Measurements from ENCODE around the gene PDAP1. TPM values are rescaled to one million over a fixed set of nuclear protein-coding genes. Genes with fewer than 3 reads are reported as not detected.

The PDAP1 gene
- total and polyA plus RNA-seq, 9 of the 15 experiments (the other 6 are each of a cell fraction or from before 2014, with no cell fraction given), result 10.2 to 315 (median 129) TPM

- TF ChIP-seq PRDM10 (IDR thresholded peaks at IDR 0.05; ENCODE audit: partially characterized antibody), result no peak
- 0 out of 2 replicates have a peak, but pooled peaks have one; percentile 23 for TF ChIP-seq NBN (IDR thresholded peaks at IDR 0.05; ENCODE audit: low read depth)
- TF ChIP-seq C11orf30 (IDR thresholded peaks at IDR 0.05; ENCODE audit: low read depth), result no peak
- TF ChIP-seq SUPT5H (IDR thresholded peaks at IDR 0.05), result no peak
- 0 out of 4 replicates have a peak, but pooled peaks of 1 of the 2 experiments have one; percentile 14 for TF ChIP-seq RCOR1 (IDR thresholded peaks at IDR 0.05; ENCODE audit: borderline replicate concordance in 1 of 2, low read depth in 2 of 2, low read length in 2 of 2)
- peak in 1 of 2 experiments; percentile 60; a peak in 1 of 4 replicates for TF ChIP-seq ARNT (IDR thresholded peaks at IDR 0.05)
- TF ChIP-seq ADNP (tag; IDR thresholded peaks at IDR 0.05), result peak; percentile 85
- TF ChIP-seq ZBTB7A (IDR thresholded peaks at IDR 0.05; ENCODE audit: borderline replicate concordance, control insufficient read depth, low read depth, low read length), result no peak
- TF ChIP-seq HEY1 (CRISPR knock-in tag; IDR thresholded peaks at IDR 0.05; ENCODE audit: borderline replicate concordance), result no peak
- no peak for TF ChIP-seq ZNF740 (CRISPR knock-in tag; IDR thresholded peaks at IDR 0.05)
- peak in 1 of 2 experiments; percentile 49; a peak in 1 of 4 replicates for TF ChIP-seq ZNF740 (tag; IDR thresholded peaks at IDR 0.05)
- no peak for TF ChIP-seq MCM7 (IDR thresholded peaks at IDR 0.05)
- TF ChIP-seq ZNF12 (CRISPR knock-in tag; IDR thresholded peaks at IDR 0.05), result no peak
- no peak for TF ChIP-seq ARID3B (CRISPR knock-in tag; IDR thresholded peaks at IDR 0.05; ENCODE audit: borderline replicate concordance)
- no peak for TF ChIP-seq MYNN (IDR thresholded peaks at IDR 0.05)
- no peak for TF ChIP-seq MYNN (CRISPR knock-in tag; IDR thresholded peaks at IDR 0.05)
- no peak for TF ChIP-seq THRB (CRISPR knock-in tag; conservative IDR thresholded peaks at IDR 0.05)
- TF ChIP-seq GATAD2A (IDR thresholded peaks at IDR 0.05), result no peak
- TF ChIP-seq NKRF (IDR thresholded peaks at IDR 0.05; ENCODE audit: borderline replicate concordance), result peak; percentile 65
- 0 out of 2 replicates have a peak, but pooled peaks have one; percentile 36 for TF ChIP-seq ZNF121 (CRISPR knock-in tag; conservative IDR thresholded peaks at IDR 0.05)
Observed at GRCh38 chr7:99437946-99438572, 29.7 kb upstream of the PDAP1 start (continued).

Data from K562 (cell line).